ENCODE results near the gene TBC1D2B.
A peak's percentile ranks its signal among the peaks of the same experiment; 100 is the strongest.

Gene TBC1D2B

GRCh38 chr15:78077053-78077870 lies at the start of gene TBC1D2B:
Gene TBC1D2B (minus strand): TSS chr15:78077711. CDS start chr15:78077652, 59 bp downstream.
- peak; percentile 55 for DNase-seq

- no peak for DNase-seq
These were observed 47.8 kb upstream of the TBC1D2B start for GRCh38 chr15:78125267-78125666.

GRCh38 chr15:78120523-78120922 lies 43.0 kb upstream of the TBC1D2B start:
- no peak for DNase-seq

GRCh38 chr15:78112551-78112950 lies 35.0 kb upstream of the TBC1D2B start:
- no peak for DNase-seq

- DNase-seq: no peak
These were observed 34.3 kb upstream of the TBC1D2B start for GRCh38 chr15:78111788-78112187.

GRCh38 chr15:78110916-78111475 lies 33.5 kb upstream of the TBC1D2B start:
- DNase-seq: no peak

GRCh38 chr15:78110096-78110495 lies 32.6 kb upstream of the TBC1D2B start:
- no peak for DNase-seq

GRCh38 chr15:78109156-78109555 lies 31.6 kb upstream of the TBC1D2B start:
- no peak for DNase-seq

GRCh38 chr15:78108300-78109084 lies 31.0 kb upstream of the TBC1D2B start:
- peak; percentile 82 for DNase-seq

GRCh38 chr15:78107471-78107870 lies 30.0 kb upstream of the TBC1D2B start:
- no peak for DNase-seq

- no peak for DNase-seq
These were observed 28.1 kb upstream of the TBC1D2B start for GRCh38 chr15:78105476-78106241.

GRCh38 chr15:78104566-78105475 lies 27.3 kb upstream of the TBC1D2B start:
- no peak for DNase-seq

GRCh38 chr15:78104119-78104479 lies 26.6 kb upstream of the TBC1D2B start:
- no peak for DNase-seq

GRCh38 chr15:78103406-78104118 lies 26.1 kb upstream of the TBC1D2B start:
- DNase-seq: no peak

GRCh38 chr15:78102741-78103140 lies 25.2 kb upstream of the TBC1D2B start:
- no peak for DNase-seq

- no peak for DNase-seq
These were observed 24.7 kb upstream of the TBC1D2B start for GRCh38 chr15:78102211-78102610.

GRCh38 chr15:78101423-78102105 lies 24.1 kb upstream of the TBC1D2B start:
- DNase-seq: no peak

- DNase-seq: no peak
These were observed 23.4 kb upstream of the TBC1D2B start for GRCh38 chr15:78100886-78101285.

GRCh38 chr15:78098131-78098755 lies 20.7 kb upstream of the TBC1D2B start:
- no peak for DNase-seq

GRCh38 chr15:78097667-78098066 lies 20.2 kb upstream of the TBC1D2B start:
- no peak for DNase-seq

Data from COR-L47 (cell line).